T follicular helper cell (primary cell): ENCODE data around the gene DIP2B.

Experiments used
- DNase-seq: peaks from one replicate; pipeline ENCODE4 v3.0.0-alpha.2; 2020; ENCODE audit warnings: low read depth

Gene DIP2B

GRCh38 chr12:50574601-50575348 lies 70.0 kb downstream of the DIP2B start:
- no peak for DNase-seq

- no peak for DNase-seq
Measured at GRCh38 chr12:50579757-50580267, 75.0 kb downstream of the DIP2B start.

- no peak for DNase-seq
Measured at GRCh38 chr12:50580436-50580835, 75.7 kb downstream of the DIP2B start.

GRCh38 chr12:50581226-50582184 lies 76.7 kb downstream of the DIP2B start:
- DNase-seq = no peak

GRCh38 chr12:50584135-50584534 lies 79.3 kb downstream of the DIP2B start:
- DNase-seq = no peak

GRCh38 chr12:50589650-50590435 lies 85.1 kb downstream of the DIP2B start:
- DNase-seq = no peak

- no peak for DNase-seq
Measured at GRCh38 chr12:50590869-50591268, 86.1 kb downstream of the DIP2B start.

GRCh38 chr12:50595667-50596066 lies 90.9 kb downstream of the DIP2B start:
- DNase-seq = no peak

- DNase-seq = peak; percentile 18
Measured at GRCh38 chr12:50597200-50598195, 92.7 kb downstream of the DIP2B start.

GRCh38 chr12:50598321-50598862 lies 93.6 kb downstream of the DIP2B start:
- no peak for DNase-seq

- no peak for DNase-seq
Measured at GRCh38 chr12:50599366-50600095, 94.7 kb downstream of the DIP2B start.

- DNase-seq = no peak
Measured at GRCh38 chr12:50600364-50600763, 95.6 kb downstream of the DIP2B start.

- no peak for DNase-seq
Measured at GRCh38 chr12:50603817-50604639, 99.2 kb downstream of the DIP2B start.

- DNase-seq = no peak
Measured at GRCh38 chr12:50604640-50604920, 99.8 kb downstream of the DIP2B start.

GRCh38 chr12:50606675-50607375 lies 102.0 kb downstream of the DIP2B start:
- DNase-seq = no peak

GRCh38 chr12:50609292-50609874 lies 104.6 kb downstream of the DIP2B start:
- DNase-seq = no peak

GRCh38 chr12:50610171-50610570 lies 105.4 kb downstream of the DIP2B start:
- no peak for DNase-seq
